Islet of Langerhans (tissue), 1 donor: ENCODE measurements around the gene CABLES1.

Source experiments
- FAIRE-seq: peaks from one replicate; lab custom pipeline; 2011; peaks lifted over from hg19 to GRCh38; lab: Jason Lieb, UNC

Gene CABLES1

DNA sequence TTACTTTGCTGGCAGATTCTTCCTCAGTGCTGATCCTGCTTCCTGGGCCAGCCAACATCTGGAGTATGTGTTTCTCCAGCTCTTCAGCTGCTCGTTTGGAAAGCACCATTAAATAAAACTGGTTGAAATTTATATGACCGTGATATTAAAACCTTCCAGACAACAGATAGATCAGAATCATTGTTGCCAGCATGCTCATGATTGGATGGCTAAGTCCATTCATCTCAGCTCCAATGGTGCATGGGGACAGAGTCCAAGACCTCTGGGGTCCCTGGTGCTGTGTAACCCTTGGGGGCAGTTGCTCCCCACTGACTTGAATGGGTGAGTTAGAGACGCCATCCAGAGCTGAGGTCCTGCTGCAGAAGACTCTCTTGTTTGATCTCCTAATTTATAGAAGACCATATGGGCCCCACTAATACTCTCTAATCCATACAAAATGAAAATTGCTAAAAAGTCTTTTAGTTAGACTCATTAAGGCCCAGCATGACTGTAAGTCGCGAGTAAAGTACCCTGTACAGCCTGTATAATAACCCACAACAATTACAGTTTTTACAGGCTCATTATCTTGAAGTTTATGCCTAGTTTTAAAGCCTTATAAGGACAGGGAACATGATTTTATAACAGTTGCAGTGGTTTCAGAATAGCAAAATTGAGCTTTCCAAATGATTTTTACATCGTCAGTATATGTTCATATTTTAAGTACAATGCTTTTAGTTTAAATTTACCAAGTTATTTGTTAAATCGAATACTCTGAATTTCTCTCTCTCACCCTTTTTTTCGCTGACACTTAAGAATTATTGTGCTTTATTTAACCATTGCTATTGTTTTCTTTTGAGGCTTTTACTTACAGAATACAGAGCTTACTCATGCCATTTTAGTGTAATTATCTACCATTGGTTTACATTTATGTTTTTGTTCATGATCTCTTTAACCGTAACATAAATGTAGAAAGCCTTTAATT lies 60.0 kb downstream of the CABLES1 start:
- FAIRE-seq = no peak

GRCh38 chr18:23196119-23197007 lies 61.1 kb downstream of the CABLES1 start:
- no peak for FAIRE-seq

GRCh38 chr18:23198217-23198845 lies 63.0 kb downstream of the CABLES1 start:
- no peak for FAIRE-seq

DNA sequence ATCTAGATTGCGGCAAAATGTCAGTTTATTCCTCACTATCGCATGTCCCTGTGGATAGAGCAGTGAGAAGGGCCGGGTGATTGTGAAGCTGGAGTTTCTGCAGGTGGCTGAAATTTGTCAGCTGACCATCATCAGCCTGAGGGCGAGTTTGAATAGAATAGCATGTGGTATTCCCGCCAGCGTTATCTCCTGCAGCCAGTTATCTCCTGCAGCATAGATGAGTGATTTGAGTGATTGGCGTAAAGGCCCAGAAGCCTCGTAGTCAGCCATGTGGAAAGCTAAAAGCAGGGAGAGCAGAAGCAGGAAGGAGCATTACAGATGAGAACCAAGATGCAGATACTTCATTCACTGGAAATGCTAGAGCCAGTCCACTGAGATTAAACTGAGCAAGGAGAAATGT lies 65.5 kb downstream of the CABLES1 start:
- FAIRE-seq = no peak

GRCh38 chr18:23201741-23202140 lies 66.5 kb downstream of the CABLES1 start:
- FAIRE-seq = no peak

DNA sequence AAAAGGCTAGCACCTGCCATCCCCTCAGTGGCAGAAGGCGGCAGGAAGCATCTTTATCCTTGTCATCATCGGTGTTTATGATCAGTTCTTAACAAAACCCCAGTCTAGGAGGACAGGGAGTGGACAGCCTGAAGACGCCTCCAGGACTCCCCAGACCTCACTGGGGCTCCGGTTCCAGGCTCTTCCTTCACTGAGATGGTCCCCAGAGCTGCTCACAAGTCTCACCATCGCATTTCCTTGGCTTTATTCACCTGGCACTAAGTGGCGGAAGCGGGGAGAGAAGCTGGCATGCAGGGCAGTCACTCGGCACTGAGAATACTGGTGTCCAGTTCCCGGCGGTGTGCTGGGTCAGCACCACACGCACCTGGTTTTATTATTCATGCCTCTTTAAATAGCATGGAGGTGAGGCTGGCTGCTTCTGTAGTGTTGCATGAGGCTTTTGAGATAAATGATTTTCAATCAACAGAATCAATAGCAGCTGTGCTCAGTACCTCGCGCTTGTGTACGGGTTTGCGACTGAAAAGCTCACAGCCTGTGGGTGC lies 68.7 kb downstream of the CABLES1 start:
- no peak for FAIRE-seq

GRCh38 chr18:23204589-23205235 lies 69.4 kb downstream of the CABLES1 start:
- no peak for FAIRE-seq

DNA sequence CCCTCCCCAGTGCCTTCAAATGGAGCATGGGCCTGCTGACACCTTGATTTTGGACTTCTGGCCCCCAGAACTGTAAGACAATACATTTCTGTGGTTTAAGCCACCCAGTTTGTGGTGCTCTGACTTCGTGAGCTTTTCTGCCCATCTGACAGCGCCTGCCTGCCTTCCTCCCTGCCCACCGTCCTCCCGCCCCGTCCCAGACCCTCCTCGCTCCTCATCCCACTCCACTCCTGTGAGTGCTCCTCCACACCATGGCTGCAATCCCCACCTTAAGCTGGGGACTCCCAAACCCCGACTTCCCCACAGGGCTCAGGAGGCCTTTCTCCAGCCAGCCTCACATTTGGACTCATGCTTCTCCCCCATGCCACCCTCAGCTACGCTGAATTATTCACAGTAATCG lies 70.7 kb downstream of the CABLES1 start:
- no peak for FAIRE-seq

DNA sequence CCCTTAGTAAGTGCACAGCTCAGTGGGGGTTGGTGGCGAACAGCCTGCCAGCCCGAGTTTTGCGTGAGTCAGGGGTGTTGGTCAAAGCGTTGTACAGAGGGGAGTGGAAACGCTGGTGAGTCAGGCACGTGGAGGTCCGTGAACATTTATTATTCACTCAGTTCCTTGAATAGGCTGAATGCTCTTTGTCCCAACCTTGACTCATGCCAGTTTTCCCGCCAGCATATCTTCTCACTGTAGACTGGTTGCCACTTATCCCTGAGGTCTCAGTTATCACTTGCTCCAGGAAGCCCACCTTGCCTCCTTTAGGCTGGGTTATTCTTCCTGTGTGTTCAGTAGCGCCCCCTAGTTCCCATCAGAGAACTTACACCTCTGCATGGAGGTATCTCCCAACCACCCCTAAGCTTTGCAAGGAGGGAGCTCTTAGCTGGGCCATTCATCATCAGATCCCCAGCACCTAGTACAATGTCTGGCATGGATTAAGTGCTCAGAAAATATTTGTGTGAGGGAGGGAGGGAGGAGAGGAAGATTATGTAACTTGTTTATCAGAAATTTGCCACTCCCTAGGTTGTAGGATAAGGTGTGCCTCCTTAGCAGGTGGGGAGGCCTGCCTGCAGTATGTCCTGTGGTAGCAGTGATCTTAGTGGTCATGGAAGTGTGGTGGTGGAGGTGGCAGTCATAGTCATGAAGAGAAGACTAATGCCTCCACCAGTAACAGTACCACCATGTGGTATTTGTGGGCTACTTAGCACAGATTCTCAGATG lies 72.1 kb downstream of the CABLES1 start:
- FAIRE-seq = no peak

- no peak for FAIRE-seq
Measured at GRCh38 chr18:23207994-23208393, 72.7 kb downstream of the CABLES1 start.

DNA sequence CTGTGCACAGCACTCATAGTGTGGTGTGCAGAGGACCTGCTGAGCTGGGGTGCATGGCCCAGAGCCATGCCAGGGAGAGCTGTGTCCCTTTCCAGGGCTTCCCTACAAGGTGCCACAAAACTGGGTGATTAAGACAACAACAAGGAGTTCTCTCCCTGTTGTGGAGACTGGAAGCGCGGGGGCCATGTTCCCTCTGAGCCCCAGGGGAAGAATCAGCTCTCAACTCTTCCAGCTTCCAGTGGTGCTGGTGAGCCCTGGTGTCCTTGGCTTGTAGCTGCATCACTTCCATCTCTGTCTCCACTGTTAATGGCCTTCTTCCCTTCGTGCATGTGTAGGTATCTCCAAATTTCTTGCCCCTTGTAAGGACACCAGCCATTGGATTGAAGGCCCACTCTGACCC lies 73.3 kb downstream of the CABLES1 start:
- FAIRE-seq = no peak

DNA sequence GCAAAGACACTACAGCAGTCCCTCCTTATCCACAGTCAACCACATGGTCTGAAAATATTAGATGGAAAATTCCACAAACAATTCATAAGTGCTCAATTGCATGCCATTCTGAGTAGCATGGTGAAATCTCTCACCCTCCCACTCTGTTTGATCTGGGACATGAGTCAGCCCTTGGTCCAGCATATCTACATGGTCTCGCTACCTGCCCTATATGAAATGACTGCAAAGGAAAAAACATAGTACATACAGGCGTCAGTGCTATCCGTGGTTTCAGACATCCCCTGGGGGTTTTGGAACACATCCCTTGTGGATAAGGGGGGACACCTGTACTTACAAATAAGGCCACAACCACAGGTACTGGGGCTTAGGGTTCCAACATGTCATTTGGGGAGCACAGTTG lies 73.7 kb downstream of the CABLES1 start:
- no peak for FAIRE-seq

- no peak for FAIRE-seq
Measured at GRCh38 chr18:23209796-23210195, 74.5 kb downstream of the CABLES1 start.

DNA sequence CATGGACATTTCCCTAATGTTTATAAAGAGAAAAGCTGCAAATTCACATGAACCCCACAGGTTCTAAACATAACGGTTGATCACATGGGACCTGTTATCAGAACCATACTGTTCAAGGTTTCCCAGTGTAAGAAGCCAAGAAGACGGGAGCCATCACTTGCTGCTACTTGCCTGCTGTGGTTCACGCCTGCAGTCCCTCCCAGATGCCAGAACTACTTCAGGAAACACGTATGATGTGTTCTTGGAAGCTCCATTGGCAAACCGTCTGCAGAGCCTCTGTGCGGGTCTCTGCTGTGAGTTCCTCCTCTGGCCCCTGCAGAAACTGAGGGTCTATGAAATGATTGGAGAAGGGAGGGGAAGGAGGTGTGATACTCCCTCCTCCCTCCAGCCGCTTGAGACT lies 75.2 kb downstream of the CABLES1 start:
- no peak for FAIRE-seq

- FAIRE-seq = no peak
Measured at GRCh38 chr18:23211146-23211545, 75.9 kb downstream of the CABLES1 start.

- no peak for FAIRE-seq
Measured at GRCh38 chr18:23212161-23212560, 76.9 kb downstream of the CABLES1 start.

DNA sequence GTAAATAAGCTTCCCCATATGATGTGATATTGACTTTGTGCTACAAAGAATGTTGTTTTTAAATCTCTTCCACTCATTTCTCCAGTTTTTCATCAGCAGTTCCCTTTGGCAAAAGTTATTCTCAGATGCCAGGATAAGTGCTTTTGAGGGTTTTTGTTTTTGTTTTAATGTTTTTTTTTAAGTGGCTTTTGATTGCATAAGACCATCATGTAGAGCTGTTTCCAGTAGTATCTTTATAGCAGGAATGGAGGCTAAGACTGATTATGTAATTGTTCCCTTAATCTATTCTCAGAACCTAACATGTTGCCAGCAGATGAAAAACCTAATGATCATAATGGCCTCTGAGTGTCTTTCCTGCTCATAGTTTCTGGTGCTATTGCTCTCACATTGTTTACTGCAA lies 77.9 kb downstream of the CABLES1 start:
- no peak for FAIRE-seq

DNA sequence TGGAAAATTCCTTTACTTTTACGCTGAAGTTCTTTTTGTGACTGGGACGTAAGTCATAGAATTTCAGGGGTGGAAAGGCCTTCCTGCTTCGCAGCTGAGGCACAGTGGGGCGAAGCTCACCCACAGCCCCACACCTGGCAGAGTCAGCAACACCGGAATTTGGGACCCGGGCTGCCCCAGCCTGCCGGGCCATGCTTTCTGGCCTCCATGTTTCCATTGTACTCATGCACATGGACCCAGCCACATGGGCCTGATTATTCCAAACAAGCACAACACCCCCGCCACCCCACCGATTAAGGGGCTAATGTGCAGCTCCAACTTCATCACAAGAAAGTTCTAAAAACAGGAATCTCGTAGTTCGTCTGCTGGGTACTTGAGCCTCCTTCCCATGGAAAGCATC lies 82.5 kb downstream of the CABLES1 start:
- FAIRE-seq = no peak

DNA sequence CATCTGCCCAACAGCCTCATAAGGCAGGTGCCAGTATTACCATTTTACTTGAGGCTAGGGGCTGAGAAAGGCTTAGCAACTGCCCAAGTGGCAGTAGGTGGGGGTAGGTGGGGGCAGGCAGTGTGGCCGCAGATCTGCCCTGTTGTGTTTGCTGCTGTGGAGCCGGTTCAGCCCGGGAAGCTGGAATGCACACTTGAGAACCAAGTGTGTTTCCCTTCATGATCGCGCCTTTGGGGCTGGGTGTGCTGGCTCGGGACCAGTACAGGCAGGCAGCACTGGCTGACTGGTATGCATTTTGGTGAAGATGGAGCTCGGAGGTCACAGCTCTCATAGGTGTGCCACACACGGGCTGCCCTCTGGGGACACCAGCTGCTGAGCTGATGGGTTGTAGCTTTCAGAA lies 85.1 kb downstream of the CABLES1 start:
- FAIRE-seq = no peak

GRCh38 chr18:23223641-23224040 lies 88.4 kb downstream of the CABLES1 start:
- no peak for FAIRE-seq

DNA sequence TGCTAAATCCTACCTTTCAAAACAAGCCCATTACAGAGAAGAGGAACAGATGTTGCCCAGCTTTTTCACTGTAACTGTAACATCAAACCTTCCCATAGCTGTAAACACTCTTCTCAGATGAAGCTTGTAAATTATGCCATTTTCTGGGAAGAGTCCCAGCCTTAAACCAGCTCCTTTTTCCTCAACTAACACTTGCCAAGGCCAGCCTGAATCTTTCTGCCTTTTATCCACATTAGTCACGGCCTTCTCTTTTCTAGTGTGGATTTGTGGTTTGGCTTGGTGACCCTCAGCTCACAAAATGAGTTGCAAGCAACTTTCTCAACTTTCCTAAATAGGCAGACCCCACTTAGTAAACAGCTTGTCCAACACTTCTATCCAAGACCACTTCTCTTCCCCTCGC lies 90.2 kb downstream of the CABLES1 start:
- FAIRE-seq = no peak
